ENCODE data around the gene RBL1.
"Not testable (repeated sequence)": the region's sequence is repeated elsewhere in the genome, so short reads cannot be mapped to it uniquely, and the experiment has no call there.

Gene RBL1

DNA sequence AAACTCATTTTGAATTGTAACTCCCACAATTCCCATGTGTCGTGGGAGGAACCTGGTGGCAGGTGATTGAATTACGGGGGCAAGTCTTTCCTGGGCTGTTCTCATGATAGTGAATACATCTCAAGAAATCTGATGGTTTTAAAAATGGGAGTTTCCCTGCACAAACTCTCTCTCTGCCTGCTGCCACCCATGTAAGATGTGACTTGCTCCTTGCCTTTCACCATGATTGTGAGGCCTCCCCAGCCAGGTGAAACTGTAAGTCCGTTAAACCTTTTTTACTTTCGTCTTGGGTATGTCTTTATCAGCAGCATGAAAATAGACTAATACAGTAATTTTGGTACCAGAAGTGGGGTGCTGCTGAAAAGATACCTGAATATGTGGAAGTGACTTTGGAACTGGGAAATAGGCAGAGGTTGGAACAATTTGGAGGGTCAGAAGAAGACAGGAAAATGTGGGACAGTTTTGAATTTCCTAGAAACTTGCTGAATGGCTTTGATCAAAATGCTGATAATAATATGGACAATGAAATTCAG, 102.9 kb downstream of the RBL1 start:
- no peak for DNase-seq (ENCODE audit: low spot score)

DNA sequence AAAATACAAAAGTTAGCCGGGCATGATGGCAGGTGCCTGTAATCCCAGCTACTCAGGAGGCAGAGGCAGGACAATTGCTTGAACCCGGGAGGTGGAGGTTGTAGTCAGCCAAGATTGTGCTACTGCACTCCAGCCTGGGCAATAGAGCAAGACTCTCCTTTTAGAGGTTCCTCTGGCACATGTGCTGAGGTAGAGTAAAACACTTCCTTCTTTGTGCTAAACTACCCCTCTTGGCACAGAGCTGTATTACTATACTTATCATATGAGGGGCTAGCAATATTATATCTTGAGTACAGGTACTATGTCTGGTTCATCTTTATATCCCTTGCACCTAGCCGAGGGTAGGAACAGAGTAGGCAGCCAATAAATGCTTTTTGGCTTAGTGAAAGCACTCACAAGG, 104.1 kb downstream of the RBL1 start:
- DNase-seq (ENCODE audit: low spot score): no peak

DNA sequence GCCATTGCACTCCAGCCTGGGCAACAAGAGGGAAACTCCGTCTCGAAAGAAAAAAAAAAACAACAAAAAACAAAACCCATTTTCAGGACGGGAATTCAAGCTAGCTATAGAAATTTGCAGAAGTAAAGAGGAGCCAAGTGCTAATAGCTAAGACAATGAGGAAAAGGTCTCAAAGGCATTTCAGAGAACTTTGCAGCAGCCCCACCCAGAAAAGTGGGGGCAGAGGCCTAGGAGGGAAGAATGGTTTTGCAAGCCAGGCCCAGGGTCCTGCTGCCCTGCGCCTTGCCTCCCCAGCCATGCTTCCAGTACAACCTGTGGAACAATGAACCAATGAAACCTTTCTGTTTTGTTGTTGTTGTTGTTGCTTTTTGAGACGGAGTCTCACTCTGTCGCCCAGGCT, 106.0 kb downstream of the RBL1 start:
- DNase-seq (ENCODE audit: low spot score): no peak

DNA sequence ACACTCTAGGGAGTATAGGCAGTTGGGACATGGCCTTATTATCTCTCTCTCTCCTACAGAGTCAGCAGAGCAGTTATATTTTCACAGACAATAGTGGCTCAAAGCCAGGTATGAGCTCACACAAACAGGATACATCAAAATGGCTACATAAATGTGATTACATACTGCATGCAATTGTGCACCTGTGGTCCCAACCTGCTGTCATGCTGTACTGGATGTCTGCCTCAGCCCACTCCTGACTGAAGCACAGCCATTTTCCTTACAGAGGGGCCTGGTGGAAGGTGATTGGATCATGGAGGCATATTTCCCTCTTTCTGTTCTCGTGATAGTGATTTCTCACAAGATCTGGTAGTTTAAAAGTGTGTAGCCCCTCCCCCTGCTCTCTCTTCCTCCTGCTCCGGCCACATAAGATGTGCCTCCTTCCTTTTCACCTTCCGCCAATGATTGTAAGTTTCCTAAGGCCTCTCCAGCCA, 107.3 kb downstream of the RBL1 start:
- no peak for DNase-seq (ENCODE audit: low spot score)

DNA sequence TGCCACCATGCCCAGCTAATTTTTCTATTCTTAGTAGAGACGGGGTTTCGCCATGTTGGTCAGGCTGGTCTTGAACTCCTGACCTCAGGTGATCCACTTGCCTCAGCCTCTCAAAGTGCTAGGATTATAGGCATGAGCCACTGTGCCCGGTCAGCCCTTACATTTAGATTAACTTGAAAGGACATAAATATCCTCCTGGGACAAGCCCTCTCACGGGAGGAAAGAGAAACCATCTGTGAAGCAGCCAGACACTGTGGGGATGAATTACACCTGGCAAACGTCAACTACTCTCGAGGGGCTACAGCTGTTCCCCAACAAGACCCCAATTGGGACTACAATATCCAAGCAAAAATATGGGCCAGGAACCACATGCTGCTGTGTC, 111.5 kb downstream of the RBL1 start:
- DNase-seq (ENCODE audit: low spot score): no peak

DNA sequence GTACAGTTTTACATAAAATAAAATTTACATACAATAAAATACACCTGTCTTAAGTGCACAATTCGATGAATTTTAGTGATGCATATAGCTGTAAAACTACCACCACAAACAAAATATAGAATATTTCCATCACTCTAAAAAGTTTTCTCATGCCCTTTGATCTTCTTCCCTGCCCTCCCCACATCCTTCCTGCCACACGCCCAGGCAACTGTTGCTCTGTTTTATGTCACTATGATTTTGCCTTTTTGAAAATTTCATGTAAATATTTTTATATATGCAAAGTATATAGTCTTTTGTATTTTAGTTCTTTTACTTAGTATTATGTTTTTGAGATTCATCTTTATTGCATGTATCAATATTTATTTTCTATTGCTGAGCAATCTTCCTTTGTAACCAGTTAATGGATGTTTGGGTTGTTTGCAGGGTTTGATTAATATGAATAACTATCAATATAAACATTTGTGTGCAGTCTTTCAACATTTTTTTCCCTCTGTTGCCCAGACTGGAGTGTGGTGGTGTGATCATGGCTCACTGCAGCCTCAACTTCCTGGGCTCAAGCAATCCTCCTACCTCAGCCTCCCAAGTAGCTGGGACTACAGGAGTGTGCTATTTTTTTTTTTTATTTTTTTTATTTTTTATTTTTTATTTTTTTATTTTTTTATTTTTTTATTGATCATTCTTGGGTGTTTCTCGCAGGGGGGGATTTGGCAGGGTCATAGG, 120.5 kb downstream of the RBL1 start:
- no peak for DNase-seq (ENCODE audit: low spot score)

DNA sequence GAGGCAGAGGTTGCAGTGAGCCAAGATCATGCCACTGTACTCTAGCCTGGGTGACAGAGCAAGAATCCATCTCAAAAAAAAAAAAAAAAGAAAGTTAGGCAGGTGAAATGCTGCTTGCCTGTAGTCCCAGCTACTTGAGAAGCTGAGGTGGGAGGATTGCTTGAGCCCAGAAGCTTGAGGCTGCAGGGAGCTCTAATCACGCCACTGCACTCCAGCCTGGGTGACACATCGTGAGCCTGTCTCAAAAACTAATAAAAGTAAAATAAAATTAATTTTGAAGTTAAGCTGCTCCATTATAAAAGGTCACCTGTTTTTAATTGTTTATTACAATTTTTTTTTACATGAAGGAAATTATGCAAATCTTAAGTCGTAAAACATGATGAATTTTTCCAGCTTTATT, 121.1 kb downstream of the RBL1 start:
- no peak for DNase-seq (ENCODE audit: low spot score)

DNA sequence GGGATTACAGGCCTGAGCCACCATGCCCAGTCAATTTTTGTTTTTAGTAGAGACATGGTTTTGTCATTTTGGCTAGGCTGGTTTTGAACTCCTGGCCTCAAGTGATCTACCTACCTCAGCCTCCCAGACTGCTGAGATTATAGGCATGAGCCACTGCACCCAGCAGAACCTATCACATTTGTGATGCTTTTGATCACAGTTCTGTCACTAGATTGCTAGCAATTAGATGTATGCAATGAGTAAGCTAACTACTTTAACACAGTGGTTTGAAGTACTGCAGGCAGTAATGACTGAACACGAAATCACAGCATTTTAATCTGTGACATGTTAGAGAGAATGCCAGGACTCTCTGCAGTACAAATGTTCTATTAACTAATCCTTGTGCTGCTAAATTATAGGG, 124.7 kb downstream of the RBL1 start:
- no peak for DNase-seq (ENCODE audit: low spot score)

DNA sequence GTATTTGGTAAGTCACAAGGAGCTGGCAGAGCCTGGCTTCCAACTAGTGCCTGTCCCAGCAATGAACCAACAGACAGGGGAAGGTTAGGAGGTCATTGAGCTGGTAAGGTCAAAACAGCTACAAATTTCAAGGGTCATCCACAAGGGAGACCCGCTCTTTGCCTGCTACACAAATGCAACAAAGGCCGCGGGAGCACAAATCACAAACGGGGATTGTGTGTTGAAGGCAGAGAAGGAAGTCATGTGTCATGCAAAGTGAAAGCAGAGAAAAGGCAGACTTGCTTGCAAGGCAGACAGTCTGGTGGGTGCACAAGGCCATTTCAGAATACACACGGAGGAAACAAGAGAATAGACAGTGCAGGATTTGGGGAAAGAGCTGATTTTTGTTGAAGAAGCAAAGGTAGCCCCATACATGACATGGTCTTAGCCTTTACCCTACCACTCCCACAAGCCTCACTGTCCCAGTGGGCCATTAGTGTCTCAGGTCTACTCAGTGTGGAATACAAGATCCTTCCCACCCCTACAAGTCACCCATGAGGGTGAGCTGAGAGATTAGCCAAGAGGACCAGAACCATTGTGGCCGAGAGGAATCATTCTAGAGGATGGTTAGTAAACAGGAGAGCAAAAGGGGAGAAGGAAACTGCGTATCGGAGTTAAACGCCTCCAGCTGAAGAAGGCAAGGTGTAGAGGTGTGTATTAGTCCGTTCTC, 126.2 kb downstream of the RBL1 start:
- no peak for DNase-seq (ENCODE audit: low spot score)

DNA sequence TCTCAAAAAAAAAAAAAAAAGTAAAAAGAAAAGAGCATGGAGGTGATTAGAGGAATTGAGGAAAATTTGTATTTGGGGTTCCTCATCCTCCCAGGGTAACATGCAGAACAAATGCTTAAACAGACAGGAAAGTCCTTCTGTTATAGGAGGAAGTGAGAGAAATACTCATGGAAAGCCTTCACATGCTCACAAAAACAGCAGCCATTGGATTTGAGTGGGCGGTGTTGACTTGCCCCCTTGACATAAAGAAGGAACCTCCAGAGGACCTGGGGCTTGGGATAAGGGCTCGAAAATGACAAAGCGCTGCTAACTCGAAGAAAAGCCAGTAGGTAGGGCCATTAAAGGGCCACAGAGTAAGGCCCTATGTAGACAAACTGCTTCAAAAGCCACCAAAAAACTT, 126.7 kb downstream of the RBL1 start:
- no peak for DNase-seq (ENCODE audit: low spot score)

DNA sequence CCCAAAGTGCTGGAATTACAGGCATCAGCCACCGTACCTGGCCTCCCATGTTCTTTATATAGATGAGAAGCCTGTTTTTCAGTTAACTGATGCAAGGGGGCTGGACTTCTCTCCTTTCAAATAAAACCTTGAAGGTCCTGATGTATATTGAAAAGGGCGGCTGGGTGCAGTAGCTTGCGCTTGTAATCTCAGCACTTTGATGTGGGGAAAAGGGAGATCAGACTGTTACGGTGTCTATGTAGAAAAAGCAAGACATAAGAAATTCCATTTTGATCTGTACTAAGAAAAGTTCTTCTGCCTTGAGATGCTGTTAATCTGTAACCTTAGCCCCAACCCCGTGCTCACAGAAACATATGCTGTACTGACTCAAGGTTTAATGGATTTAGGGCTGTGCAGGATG, 128.2 kb downstream of the RBL1 start:
- no peak for DNase-seq (ENCODE audit: low spot score)

DNA sequence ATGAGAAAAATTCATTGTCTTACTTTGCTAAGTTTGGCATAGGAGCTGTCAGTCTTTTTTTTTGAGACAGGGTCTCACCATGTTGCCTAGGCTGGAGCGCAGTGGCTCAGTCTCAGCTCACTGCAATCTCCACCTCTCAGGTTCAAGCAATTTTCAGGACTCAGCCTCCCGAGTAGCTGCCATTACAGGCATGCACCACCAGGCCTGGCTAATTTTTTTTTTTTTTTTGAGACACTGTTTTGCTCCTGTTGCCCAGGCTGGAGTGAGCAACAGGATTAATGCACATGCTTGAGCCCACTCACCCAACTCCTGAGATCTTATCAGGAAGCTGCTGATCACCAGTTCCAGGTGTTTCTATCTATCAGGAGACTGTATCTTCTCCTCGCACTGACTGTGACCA, 128.8 kb downstream of the RBL1 start:
- DNase-seq (ENCODE audit: low spot score): not testable (repeated sequence)

DNA sequence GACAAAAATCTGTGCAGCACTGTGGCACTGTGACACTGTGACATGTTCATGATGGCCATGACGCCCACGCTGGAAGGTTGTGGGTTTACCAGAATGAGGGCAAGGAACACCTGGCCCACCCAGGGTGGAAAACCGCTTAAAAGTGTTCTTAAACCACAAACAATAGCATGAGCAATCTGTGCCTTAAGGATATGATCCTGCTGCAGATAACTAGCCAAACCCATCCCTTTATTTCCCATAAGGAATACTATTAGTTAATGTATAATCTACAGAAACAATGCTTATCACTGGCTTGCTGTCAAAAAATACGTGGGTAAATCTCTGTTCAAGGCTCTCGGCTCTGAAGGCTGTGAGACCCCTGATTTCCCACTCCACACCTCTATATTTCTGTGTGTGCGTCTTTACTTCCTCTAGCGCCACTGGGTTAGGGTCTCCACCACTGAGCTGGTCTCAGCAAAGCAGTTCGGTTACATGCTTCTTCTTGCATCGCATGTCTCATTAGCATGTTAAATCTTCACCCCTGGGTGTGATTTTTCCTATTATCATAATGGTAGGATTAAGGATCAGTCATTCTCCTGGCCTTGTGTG, 133.3 kb downstream of the RBL1 start:
- DNase-seq (ENCODE audit: low spot score): not testable (repeated sequence)

DNA sequence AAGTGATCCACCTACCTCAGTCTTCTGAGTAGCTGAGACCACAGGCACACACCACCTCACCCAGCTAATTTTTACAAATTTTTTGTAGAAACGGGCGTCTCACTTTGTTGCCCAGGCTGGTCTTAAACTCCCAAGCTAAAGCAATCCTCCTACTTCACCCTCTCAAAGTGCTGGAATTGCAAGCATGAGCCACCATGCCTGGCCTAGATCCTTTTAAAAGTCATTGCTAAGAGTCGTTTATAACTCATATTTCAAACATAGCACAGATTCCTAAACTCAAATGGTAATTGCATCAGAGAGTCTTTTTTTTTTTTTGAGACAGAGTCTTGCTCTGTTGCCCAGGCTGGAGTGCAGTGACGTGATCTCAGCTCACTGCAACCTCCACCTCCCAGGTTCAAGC, 136.6 kb downstream of the RBL1 start:
- DNase-seq (ENCODE audit: low spot score): no peak

DNA sequence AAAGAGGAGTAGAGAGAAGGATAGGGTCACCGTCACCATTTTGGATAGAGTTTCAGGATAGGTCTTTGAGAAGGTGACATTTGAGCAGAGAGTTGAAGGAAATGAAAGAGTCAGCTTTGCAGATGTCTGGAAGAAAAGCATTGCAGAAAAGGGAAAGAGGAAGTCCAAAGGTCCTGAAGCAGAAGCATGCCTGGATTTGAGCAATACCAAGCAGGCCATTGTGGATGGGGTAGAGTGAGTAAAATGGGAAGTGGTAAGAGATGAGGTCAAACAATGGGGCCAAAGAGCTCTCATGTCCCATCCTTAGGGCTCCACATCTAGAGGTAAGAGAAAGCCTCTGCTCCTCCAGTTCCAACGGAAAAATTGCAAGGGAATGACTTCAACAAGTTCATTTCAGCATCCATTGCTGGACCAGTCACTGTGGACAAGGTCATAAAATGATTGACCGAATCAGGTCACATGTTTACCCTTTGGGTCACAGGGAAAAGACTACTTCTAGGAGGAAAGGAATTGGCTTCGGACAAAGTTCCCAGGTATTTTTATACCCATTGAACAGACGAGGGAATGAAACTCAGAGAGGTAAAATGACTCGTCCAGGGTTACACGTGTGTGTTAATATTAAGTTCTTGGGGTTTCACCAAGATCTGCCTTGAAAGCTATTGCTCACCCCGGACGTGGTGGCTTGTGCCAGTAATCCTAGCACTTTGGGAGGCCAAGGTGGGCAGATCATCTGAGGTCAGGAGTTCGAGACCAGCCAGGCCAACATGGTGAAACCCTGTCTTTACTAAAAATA, 137.7 kb downstream of the RBL1 start:
- no peak for DNase-seq (ENCODE audit: low spot score)

DNA sequence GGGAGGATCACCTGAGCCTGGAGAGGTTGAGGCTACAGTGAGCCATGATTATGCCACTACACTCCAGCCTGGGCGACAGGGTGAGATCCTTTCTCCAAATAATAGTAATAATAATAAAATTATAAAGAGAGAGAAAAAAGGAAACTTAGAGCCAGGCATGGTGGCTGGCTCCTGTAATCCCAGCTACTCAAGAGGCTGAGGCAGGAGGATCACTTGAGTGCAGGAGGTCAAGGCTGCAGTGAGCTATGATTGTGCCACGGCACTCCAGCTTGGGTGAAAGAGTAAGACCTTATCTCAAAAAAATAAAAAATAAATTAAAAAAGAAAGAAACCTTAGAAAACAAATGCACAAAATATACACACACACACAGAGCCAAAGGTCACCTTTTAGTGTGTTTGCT, 139.1 kb downstream of the RBL1 start:
- no peak for DNase-seq (ENCODE audit: low spot score)

DNA sequence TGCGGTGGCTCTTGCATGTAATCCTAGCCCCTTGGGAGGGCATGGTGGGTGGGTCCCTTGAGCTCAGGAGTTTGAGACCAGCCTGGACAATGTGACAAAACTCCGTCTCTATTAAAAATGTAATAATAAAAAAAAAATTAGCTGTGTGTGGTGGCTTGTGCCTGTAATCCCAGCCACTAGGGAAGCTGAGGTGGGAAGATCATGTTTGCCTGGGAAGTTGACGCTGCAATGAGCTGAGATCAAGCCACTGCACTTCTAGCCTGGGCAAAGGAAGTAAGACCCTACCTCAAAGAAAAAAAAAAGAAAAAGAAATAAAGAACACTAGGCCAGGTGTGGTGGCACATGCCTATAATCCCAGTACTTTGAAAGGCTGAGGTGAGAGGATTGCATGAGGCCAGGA, 139.8 kb downstream of the RBL1 start:
- no peak for DNase-seq (ENCODE audit: low spot score)

DNA sequence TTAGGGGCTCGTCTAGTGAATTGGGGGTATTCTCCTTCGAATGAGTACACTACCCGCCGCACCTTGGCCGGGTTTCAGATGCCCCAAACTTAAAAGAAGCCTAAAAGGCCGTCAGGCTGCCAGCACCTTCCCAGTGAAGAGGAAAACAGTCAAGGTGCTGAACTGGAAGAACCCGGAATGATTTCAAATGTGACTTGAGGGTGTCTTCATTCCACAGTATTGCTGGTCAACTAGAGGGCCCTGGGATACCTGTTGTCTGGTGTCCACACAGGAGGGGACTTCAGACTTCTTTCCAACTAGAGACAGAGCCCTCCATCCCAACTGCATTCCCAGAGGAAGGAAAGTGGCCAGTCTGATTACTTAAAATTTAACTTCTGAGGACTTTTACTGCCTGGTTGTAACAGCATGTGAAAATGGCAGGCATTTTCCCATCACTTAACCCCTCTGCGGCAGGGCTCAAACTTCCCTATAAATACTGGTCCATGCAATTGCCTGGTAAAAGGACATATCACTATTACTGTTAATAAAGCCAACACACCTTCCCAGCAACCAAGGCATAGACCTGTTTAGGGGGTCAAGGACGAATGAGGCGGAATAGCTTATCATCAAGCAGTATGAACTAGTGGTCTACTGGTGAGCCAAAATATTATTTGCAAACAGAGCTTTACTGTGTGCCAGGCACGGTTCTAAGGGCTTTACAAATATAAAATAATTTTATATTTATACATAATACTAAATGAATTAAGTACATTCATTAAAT, 143.6 kb downstream of the RBL1 start:
- no peak for DNase-seq (ENCODE audit: low spot score)

DNA sequence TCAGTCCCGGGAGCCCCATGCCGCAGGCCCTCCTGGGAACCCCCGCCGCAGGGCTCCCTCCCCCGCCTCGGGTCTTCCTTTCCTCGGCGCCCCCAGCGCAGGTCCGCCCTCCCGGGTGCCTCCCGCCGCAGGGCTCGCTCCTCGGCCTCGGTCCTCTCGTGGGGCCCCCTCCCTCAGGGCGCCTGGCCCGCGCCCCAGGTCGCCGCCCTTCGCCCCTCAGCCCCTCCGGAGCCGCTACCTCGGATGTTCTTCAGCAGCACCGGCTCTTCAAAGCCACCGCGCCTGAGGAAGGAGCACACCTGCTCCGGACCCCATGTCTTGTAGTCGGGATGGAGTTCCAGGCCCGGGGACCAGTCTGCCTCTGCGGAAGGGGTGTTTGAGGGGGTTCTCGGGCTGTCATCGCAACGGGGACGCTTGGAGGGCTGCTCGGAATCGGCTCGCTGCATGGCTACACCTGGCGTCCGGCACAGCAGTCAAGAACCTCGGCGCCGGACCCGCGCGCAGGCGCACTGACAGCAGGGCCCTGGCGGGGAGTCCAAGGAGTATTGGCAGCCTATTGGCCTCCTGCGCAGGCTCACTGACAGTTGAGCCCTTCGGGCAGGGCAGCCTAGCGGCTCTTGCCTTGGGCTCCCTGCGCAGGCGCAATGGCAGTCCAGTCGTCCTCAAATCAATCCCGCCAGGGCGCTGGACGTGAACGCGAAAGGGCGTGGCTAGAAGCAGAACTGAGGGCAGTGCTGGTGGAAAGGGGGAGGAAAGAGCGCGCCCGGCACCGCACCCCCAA, 144.4 kb downstream of the RBL1 start, which contains the start of gene SAMHD1:
Gene SAMHD1 (minus strand): TSS at position 511 of the 781 bp plus-strand sequence. CDS start 65 bp downstream, at position 446.
- peak; percentile 100 for DNase-seq (ENCODE audit: low spot score)

DNA sequence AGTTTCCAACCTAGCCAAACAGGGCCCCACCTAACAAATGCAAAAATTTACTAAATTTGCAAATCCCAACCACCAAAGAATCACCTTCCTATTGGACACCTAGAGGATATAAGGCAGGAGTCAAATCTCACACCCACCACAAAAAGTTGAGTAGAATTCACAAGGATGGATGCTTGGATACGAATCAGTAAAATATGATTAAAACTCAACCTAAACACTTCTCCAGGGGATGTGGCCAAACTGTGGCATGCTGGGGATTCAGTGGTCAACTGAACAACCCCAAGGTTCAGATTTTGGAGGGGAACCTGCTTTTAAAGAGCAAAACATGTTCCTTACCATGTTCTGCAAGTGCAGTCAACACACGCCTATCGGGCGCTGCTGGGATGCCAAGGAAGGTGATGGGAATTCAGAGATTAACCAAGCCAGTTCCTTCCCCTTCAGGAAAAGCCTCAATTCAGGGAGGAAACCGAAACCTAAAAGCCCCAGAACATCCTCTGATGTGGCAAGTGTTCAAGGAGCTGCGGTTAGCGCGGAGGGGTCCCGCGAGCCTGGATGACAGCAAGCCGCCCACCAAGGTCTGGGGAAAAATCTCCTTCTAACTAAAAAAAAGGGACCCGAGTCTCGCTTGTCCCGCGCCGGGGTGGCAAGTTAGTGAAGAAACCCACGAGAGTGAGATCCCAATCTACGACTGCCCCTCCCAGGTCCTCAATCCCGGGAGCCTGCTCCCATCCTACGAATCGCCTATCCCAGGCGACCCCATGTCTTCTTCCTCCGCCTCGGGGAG, 145.2 kb downstream of the RBL1 start:
- DNase-seq (ENCODE audit: low spot score): peak; percentile 38
